Muscle layer of duodenum (tissue), 2 donors: Measurements from ENCODE around the gene KISS1R.
"Not testable (repeated sequence)": the region's sequence is repeated elsewhere in the genome, so short reads cannot be mapped to it uniquely, and the experiment has no call there.

Experiments
- H3K27ac ChIP-seq: one replicate; pipeline ENCODE4 v1.7.0; 2013; ENCODE audit warnings: mild to moderate bottlenecking, low read length
- H3K27me3 ChIP-seq: one replicate; pipeline ENCODE4 v1.7.0; 2013; ENCODE audit warnings: low read depth, mild to moderate bottlenecking, control low read depth, low read length
- H3K36me3 ChIP-seq, 2 donors: one replicate each; pipeline ENCODE4 v1.7.0; 2013; ENCODE audit warnings: low read length in 2 of 2, control low read depth in 1 of 2, mild to moderate bottlenecking in 1 of 2; ENCODE audit not compliant: insufficient read depth in 2 of 2, control insufficient read depth in 1 of 2
- H3K4me1 ChIP-seq, 2 donors: one replicate each; pipeline ENCODE4 v1.7.0; 2013; ENCODE audit warnings: low read length in 2 of 2, mild to moderate bottlenecking in 2 of 2, control low read depth in 1 of 2, moderate library complexity in 1 of 2; ENCODE audit not compliant: insufficient read depth in 2 of 2, control insufficient read depth in 1 of 2
- H3K4me3 ChIP-seq, 2 donors: one replicate each; pipeline ENCODE4 v1.7.0; 2013; ENCODE audit warnings: low read length in 2 of 2, low read depth in 1 of 2, mild to moderate bottlenecking in 1 of 2
- H3K9me3 ChIP-seq, 2 donors: one replicate each; pipeline ENCODE4 v1.7.0; 2013; ENCODE audit warnings: low read length in 2 of 2, control low read depth in 1 of 2, mild to moderate bottlenecking in 1 of 2; ENCODE audit not compliant: control insufficient read depth in 1 of 2
- donor health status: healthy.

The KISS1R gene

GRCh38 chr19:873561-874041 lies 43.5 kb upstream of the KISS1R start:
- Histone ChIP-seq H3K9me3 (no peaks in the 10 kb centered on the region), H3K36me3 (peaks cover 0 to 38% of the 10 kb centered on the region in 2 donors), H3K4me3 (no peak overlapping the region), H3K4me1 (peaks cover 0 to 29% of the 10 kb centered on the region in 2 donors), H3K27ac (no peak overlapping the region), H3K27me3 (no peaks in the 10 kb centered on the region)

- no peaks in the 10 kb centered on the region for H3K27me3 ChIP-seq
- H3K9me3 ChIP-seq = no peaks in the 10 kb centered on the region
- no peak overlapping the region for H3K4me3 ChIP-seq
- peaks cover 0 to 18% of the 10 kb centered on the region in 2 donors for H3K4me1 ChIP-seq
- H3K36me3 ChIP-seq = peaks cover 0 to 50% of the 10 kb centered on the region in 2 donors
- H3K27ac ChIP-seq = no peak overlapping the region
These were observed 41.8 kb upstream of the KISS1R start for GRCh38 chr19:875265-875879.

- Histone ChIP-seq H3K27me3 (no peaks in the 10 kb centered on the region), H3K4me1 (peaks cover 0 to 11% of the 10 kb centered on the region in 2 donors), H3K9me3 (no peaks in the 10 kb centered on the region), H3K36me3 (peaks cover 3 to 55% of the 10 kb centered on the region in 2 donors), H3K27ac (no peak overlapping the region), H3K4me3 (no peak overlapping the region)
These were observed 41.0 kb upstream of the KISS1R start for GRCh38 chr19:876089-876488.

GRCh38 chr19:876780-877314 lies 40.3 kb upstream of the KISS1R start:
- Histone ChIP-seq H3K27ac (no peak overlapping the region), H3K9me3 (no peaks in the 10 kb centered on the region), H3K4me1 (peaks cover 0 to 8% of the 10 kb centered on the region in 2 donors), H3K36me3 (peaks cover 10 to 63% of the 10 kb centered on the region in 2 donors), H3K27me3 (no peaks in the 10 kb centered on the region), H3K4me3 (no peak overlapping the region)

DNA sequence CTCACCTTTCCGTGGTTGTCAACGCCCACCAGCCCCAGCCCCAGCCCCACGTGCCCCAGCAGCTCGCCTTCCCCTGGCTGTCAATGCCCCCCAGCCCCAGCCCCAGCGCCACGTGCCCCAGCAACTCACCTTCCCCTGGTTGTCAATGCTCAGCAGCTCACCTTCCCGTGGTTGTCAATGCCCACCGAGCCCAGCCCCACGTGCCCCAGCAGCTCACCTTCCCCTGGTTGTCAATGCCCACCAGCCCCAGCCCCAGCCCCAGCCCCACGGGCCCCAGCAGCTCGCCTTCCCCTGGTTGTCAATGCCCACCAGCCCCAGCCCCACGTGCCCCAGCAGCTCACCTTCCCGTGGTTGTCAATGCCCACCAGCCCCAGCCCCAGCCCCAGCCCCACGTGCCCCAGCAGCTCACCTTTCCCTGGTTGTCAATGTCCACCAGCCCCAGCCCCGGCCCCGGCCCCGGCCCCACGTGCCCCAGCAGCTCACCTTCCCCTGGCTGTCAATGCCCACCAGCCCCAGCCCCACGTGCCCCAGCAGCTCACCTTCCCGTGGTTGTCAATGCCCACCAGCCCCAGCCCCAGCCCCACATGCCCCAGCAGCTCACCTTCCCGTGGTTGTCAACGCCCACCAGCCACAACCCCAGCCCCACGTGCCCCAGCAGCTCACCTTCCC lies 39.0 kb upstream of the KISS1R start:
- H3K27me3 ChIP-seq, H3K4me1 ChIP-seq, H3K27ac ChIP-seq, H3K9me3 ChIP-seq, H3K4me3 ChIP-seq: not testable (repeated sequence)
- peaks cover 11 to 76% of the 10 kb centered on the region in 2 donors for H3K36me3 ChIP-seq

DNA sequence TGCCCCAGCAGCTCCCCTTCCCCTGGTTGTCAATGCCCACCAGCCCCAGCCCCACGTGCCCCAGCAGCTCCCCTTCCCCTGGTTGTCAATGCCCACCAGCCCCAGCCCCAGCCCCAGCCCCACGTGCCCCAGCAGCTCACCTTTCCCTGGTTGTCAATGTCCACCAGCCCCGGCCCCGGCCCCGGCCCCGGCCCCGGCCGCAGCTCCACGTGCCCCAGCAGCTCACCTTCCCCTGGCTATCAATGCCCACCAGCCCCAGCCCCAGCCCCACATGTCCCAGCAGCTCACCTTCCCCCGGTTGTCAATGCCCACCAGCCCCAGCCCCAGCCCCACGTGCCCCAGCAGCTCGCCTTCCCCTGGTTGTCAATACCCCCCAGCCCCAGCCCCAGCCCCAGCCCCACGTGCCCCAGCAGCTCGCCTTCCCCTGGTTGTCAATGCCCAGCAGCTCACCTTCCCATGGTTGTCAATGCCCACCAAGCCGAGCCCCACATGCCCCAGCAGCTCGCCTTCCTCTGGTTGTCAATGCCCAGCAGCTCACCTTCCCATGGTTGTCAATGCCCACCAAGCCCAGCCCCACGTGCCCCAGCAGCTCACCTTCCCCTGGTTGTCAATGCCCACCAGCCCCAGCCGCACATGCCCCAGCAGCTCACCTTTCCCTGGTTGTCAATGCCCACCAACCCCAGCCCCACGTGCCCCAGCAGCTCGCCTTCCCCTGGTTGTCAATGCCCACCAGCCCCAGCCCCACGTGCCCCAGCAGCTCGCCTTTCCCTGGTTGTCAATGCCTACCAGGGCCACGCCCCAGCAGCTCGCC lies 38.2 kb upstream of the KISS1R start:
- not testable (repeated sequence) for H3K27me3 ChIP-seq, H3K4me1 ChIP-seq, H3K9me3 ChIP-seq, H3K27ac ChIP-seq, H3K4me3 ChIP-seq
- H3K36me3 ChIP-seq = peaks cover 16 to 84% of the 10 kb centered on the region in 2 donors

DNA sequence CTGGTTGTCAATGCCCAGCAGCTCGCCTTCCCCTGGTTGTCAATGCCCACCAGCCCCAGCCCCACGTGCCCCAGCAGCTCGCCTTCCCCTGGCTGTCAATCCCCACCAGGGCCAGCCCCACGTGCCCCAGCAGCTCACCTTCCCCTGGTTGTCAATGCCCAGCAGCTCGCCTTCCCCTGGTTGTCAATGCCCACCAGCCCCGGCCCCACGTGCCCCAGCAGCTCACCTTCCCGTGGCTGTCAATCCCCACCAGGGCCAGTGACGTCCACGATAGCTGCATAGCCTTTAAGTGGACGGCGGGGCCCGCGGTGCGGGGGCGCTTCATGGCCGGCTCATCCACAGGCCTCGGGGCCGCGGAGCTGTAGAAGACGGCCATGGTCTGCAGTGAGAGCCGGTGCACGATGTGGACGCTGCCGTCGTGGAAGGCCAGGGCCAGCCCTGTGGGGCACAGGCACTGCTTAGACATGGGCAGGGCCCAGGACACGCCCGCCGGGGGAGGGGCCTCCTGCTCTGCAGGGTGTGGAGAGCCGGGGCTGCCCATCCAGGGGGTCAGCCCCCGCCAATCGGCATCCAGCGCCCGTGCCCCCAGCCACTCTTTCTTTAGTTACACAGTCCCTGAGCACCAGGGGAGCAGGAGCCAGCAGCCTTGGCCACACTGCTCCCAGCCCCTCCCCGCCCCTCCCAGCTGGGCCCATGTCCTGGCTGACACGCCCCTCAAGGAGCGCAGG lies 37.3 kb upstream of the KISS1R start:
- H3K9me3 ChIP-seq = no peaks in the 10 kb centered on the region
- no peaks in the 10 kb centered on the region for H3K27me3 ChIP-seq
- H3K27ac ChIP-seq = no peak overlapping the region
- H3K4me3 ChIP-seq = no peak overlapping the region
- H3K36me3 ChIP-seq = peaks cover 16 to 87% of the 10 kb centered on the region in 2 donors
- H3K4me1 ChIP-seq = no peaks in the 10 kb centered on the region

- Histone ChIP-seq H3K27ac (no peak overlapping the region), H3K27me3 (no peaks in the 10 kb centered on the region), H3K4me3 (no peak overlapping the region), H3K9me3 (no peaks in the 10 kb centered on the region), H3K36me3 (peaks cover 16 to 89% of the 10 kb centered on the region in 2 donors), H3K4me1 (no peaks in the 10 kb centered on the region)
These were observed 35.6 kb upstream of the KISS1R start for GRCh38 chr19:881385-882071.

- Histone ChIP-seq H3K27me3 (no peaks in the 10 kb centered on the region), H3K4me1 (no peaks in the 10 kb centered on the region), H3K9me3 (no peaks in the 10 kb centered on the region), H3K4me3 (no peak overlapping the region), H3K36me3 (peaks cover 16 to 80% of the 10 kb centered on the region in 2 donors), H3K27ac (no peak overlapping the region)
These were observed 34.1 kb upstream of the KISS1R start for GRCh38 chr19:882871-883497.

- Histone ChIP-seq H3K4me1 (no peaks in the 10 kb centered on the region), H3K36me3 (peaks cover 16 to 80% of the 10 kb centered on the region in 2 donors), H3K27me3 (no peaks in the 10 kb centered on the region), H3K9me3 (no peaks in the 10 kb centered on the region), H3K27ac (no peak overlapping the region), H3K4me3 (no peak overlapping the region)
These were observed 33.4 kb upstream of the KISS1R start for GRCh38 chr19:883661-884211.
